IMR-90 (cell line): ENCODE results near the gene MED12L.

Experiments
- CTCF ChIP-seq: conservative IDR thresholded peaks from 2 replicates; pipeline ENCODE4 v1.5.1; 2012; ENCODE audit warnings: mild to moderate bottlenecking, low read depth, low read length, improper control_type of control experiment
- MXI1 ChIP-seq: IDR thresholded peaks from 2 replicates; pipeline ENCODE4 v1.6.1; 2012; ENCODE audit warnings: low read depth, mild to moderate bottlenecking, low read length, moderate library complexity, borderline replicate concordance
- RAD21 ChIP-seq: IDR thresholded peaks from 2 replicates; pipeline ENCODE4 v1.6.1; 2012; ENCODE audit warnings: low read length, improper control_type of control experiment
- RFX5 ChIP-seq: IDR thresholded peaks from 2 replicates; pipeline ENCODE4 v1.8.0; 2012; ENCODE audit warnings: low read depth, mild to moderate bottlenecking, low read length, moderate library complexity

- TF ChIP-seq CTCF (no peak), RAD21 (no peak), MXI1 (no peak), RFX5 (no peak)
Observed at GRCh38 chr3:151478335-151478697, 392.9 kb downstream of the MED12L start.
